NCI-H345 (cell line): ENCODE results near the gene RPTOR.

Experiments
- DNase-seq: peaks from one replicate; lab custom pipeline; 2025; lab: John Stamatoyannopoulos, UW

Gene RPTOR

GRCh38 chr17:80667462-80668277, 123.0 kb downstream of the RPTOR start:
- DNase-seq, result no peak

DNA sequence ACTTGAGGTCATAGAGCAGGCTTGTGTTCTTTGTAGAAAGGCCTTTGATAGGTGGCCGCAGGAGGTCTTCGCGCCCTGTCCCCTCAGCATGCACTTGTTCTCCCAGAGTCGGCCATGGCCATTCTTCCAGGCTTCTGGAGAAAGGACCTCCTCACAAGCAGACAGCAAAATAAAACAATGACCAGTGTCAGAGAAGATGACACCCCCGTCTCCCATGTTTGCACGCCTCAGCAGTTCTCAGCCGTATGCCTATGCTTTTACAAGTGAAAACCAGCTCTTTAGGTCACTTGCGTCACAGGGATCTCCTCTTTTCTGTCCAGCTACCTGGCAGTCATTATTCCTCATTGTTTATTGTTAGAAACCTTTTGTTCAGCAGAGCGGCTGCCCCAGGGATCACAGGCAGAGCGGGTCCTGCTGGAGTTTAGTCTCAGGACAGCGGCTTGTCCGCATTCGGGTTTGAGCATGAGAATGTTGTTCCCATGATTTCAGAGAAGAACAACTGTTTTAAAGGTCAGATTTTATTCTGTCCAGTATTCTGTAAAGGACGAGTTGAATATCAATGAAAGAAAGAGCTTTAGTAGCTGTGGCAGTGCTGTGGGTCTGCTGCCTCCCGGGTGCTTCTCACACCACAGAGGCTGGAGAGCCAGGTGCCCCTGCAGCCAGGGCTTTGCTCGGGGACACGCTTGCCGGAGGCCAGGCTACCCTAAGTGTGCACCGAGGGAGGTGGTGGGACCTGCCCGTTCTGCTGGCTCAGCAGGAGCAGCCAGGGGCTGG, 123.9 kb downstream of the RPTOR start:
- DNase-seq, result no peak

DNA sequence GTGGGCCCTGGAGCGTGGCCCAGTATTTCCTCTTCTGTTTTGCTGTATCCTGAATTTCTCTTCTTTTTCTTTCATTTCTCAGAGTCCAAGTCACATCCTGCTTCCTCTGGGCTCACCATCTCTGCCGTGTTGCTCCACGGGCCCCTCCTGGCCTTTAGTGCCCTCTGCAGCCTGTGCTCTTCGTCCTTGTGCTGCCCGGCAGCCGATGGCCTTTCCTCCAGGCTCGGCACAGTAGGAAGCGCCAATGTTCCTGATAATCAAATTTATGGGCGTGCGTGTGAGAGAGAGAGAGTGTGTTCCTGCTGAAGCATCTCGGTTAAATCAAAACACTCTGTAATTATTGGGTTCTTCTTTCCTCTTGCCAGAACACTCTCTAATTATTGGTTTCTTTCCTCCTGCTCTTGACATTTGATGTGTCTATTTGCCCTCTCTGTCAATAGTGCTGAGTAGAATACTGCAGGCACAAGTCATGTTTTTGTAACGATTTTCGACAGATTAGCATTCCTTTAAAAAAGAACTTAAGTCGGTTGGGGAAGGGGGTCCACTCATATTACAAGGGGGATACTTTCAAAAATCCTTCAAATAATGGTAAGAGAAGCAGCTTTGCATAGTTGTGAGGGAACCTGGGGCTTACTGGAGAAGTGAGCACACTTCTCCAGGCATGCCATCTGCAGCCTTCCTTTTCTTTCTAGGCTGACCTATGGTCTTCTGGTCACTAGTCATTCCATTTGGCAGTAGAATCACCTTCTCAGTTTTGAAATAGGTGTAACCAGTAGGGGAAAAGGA, 126.6 kb downstream of the RPTOR start:
- DNase-seq, result no peak

DNA sequence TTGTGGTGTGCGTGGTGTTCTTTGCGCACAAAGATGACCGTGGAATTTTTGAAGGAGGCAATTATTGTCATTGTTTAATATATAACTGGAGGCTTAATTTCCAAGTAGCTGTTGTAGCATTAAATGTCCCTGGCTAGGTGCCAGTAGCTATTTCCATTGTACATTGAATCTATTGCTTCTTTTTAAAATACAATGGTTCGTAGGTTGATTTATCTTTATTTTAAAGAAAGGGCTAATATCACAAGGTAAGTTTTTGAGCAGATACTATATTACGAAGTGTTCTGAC, 127.1 kb downstream of the RPTOR start:
- DNase-seq, result peak; percentile 37

- DNase-seq, result peak; percentile 28
Measured at GRCh38 chr17:80673152-80673920, 128.7 kb downstream of the RPTOR start.

DNA sequence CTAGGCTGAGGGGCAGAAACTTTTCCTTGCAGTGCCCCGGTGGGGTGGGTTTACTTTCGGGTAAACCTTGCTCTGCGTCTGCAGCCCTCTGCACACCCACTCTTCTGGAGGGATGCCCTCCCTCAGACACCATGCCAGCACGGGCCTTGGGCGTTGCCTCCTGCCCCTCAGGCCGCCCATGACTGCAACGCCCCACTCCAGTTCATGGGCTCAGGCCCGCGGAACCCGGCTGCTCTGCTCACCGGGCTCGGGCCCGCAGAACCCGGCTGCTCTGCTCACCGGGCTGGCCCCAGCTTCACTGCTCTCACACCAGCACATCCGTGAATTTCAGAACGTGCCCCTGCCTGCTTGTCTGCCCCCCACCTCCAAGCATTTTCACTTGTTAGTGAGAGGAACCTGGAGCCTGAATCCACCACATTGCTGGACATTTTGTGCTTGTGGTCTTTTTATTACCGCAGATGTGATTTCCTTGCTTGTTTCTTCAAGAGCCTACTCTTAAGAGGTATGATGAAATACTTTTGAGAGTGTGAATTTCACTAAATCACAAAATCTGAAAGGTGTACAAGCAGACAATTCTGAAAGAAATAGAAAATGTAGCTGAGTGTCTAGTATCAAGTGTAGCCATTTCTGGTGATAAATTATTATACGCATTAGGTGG, 130.9 kb downstream of the RPTOR start:
- no peak for DNase-seq

DNA sequence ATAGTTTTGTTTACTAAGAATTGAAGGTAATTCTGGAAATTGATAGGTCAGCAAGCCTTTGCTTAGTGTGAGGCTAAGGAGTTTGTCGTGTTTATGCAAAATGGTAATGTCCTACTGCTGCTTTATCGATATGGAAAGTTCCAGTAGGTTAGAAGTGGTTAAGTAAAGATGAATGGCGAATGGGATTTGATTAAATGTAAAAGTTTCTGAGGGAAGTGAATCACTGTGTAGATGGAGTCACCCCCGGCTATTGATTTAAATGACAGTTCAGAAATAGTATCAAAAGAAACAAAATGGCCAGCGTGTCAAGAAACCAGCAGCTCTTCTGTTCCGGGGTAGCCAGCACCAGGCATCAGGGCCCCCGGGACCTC, 131.4 kb downstream of the RPTOR start:
- no peak for DNase-seq

- DNase-seq, result no peak
Measured at GRCh38 chr17:80676564-80676963, 131.9 kb downstream of the RPTOR start.

DNA sequence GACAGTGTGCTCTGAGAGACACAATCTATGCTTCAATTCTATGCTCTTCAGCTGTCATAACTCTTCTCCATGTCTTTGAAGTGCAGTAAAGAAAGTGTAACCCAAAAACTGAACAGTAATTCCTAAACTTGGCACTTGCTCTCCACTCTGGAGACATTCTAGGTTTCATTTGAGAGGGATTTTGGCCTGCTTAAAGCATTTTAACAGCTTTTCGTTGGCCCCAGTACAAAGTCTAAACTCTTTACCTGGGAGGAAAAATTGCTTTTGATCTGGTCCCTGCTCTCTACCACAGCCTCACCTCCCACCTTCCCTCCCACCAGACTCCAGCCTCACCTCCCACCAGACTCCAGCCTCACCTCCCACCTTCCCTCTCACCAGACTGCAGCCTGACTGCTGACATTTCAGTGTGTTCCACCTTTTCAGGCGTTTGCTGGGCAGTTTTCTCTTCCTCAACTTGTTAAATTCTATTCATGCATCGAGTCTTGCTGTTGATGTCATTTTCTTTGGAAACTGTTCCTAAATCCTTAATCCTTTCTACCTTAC, 132.6 kb downstream of the RPTOR start:
- DNase-seq, result no peak

GRCh38 chr17:80679816-80680215, 135.2 kb downstream of the RPTOR start:
- no peak for DNase-seq

DNA sequence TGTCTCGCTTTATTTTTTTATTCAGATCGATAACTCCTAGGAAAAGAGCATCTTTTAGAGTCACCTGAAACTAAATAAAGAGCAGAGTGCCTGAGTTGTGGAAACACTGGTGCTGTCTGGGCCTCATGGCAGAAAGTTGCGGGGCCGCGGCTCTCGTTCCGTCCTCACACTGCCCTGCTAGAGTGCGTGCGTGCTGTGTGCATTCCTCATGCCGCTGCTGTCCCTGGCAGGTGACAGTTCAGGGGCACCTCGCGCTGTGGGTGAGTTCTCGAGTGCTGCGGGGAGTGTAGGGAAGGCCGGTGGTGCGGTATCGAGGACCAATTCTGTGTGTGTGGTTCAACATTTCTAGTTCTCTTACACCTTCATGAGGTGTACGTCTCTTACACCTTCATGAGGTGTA, 136.6 kb downstream of the RPTOR start:
- no peak for DNase-seq

DNA sequence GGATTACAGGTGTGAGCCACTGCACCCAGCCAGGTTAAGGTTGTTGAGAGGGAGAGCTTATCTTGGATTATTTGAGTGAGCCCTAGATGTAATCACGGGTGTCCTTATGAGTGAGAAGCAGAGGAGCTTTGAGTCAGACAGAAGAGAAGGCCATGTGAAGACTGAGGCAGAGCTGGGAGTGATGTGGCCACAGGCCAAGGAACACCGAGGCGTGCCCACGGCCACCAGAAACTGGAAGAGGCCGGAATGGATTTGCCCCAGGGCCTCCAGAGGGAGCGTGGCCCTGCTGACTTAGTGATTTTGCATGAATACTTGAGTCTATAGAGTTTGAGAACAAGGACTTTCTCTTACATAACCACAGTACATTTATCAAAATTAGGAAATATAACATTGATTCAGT, 137.7 kb downstream of the RPTOR start:
- no peak for DNase-seq

DNA sequence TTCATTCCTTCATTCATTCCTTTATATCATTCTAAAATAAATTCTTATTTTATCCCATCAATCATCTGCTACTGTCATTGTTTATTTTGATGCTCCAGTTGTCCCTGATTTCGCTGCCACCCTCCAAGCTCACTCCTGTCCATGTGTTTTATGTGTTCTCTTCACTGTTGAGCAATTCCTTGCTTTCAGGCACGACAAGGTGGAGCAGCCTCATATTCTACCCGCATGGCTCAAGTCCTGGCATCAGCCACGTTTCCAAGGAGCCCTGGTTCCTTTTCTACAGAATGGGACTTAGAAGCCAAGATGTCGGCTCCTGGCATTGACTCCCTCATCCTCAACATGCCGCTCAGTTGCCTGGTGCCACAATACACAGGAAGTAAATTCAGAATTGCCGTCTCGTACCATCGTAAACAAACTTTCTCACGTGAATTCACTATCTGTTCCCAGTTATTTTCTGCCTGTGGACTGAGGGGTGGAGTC, 139.0 kb downstream of the RPTOR start:
- DNase-seq, result no peak

GRCh38 chr17:80687839-80688238, 143.2 kb downstream of the RPTOR start:
- DNase-seq, result no peak

DNA sequence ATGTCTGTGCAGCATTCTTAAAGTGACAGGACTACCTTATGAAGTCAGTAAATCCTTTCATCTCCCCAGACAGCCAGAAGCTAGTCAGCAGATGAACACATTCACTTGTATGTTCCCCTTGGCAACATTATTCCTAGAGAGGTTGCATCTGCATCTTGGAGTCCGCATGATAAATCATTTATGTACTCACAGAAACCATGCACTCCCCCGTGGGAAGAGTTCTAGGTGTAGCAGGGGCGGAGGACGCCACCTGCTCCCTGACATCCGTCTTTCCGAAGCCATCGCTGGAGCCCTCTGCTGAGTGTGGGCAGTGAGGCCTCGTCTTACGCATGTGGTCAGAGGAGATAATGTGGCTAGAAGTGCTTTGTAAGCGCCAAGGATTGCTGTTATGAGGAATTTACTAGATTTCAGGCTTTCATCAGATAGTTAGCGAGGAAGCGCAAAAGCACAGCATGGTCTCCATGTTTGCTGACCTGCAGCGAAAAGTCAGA, 144.5 kb downstream of the RPTOR start:
- DNase-seq, result no peak

DNA sequence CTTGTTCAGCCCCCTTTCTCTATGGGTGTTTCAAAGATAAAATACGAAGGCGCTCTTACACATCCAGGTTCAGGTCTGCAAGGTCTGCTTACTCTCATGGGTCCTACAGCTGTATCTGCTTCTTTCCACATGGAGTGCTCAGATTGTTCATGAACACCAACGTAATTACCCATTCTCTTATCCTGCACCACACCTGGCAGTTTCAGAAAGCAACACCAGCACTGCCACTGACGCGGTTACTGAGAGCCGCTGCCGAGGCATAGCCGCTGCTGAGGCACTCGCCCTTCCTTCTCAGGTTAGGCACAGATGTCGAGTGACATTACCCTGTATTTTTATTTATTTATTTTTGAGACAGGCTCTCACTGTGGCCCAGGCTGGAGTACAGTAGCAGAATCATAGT, 147.1 kb downstream of the RPTOR start:
- no peak for DNase-seq

DNA sequence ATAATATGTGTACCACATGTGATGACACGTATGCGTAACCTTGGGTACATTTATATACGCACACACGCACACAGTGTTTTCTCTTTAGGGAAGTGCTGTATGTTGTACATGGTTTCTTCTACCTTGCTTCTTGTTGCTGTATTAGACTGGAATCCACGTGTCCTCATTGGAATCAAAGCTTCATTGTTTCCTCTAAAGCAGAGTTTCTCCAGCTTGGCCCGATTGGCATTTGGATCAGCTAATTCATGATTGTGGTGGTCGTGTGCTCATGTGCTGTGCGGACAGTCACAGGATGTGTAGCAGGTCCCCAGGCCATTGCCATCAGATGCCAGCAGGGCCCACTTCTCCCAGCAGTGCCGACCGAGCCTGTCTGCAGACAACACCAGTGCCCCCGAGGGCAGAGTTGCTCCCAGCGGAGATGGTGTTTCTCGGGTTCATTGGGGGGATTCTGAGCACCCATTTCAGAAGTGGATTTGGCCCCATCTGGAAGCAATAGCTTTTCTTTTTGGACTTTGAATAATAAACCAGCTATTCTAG, 148.4 kb downstream of the RPTOR start:
- DNase-seq, result no peak

GRCh38 chr17:80693511-80693910, 148.9 kb downstream of the RPTOR start:
- no peak for DNase-seq

- DNase-seq, result peak; percentile 83
Measured at GRCh38 chr17:80694085-80694991, 149.7 kb downstream of the RPTOR start.
